A549 (cell line): ENCODE measurements around the gene HOMER2.

Source experiments
- CTCF ChIP-seq: fragments of >200 bp; sonication (Bioruptor Twin); formaldehyde crosslinking; IDR thresholded peaks from 3 replicates; pipeline ENCODE4 v1.5.1; 2016
- E2F6 ChIP-seq: IDR thresholded peaks from 2 replicates; pipeline ENCODE4 v1.6.1; 2012; ENCODE audit warnings: low read depth, borderline replicate concordance
- EP300 ChIP-seq, 2 experiments: fragments of >200 bp; sonication (Bioruptor Twin); formaldehyde crosslinking; IDR thresholded peaks; 2 replicates in 1 of 2; 3 replicates in 1 of 2; pipeline ENCODE4 v1.6.1; 2016 to 2017
- JUNB ChIP-seq: fragments of >200 bp; sonication (Bioruptor Twin); formaldehyde crosslinking; IDR thresholded peaks from 2 replicates; pipeline ENCODE4 v1.6.1; 2016
- PBX3 ChIP-seq: IDR thresholded peaks from 2 replicates; pipeline ENCODE4 v1.6.1; 2012
- ZC3H11A ChIP-seq: fragments of 450-650 bp; IDR thresholded peaks from 2 replicates; pipeline ENCODE4 v1.6.1; 2014; ENCODE audit warnings: antibody characterized with exemption, mild to moderate bottlenecking

- TF ChIP-seq ZC3H11A = no peak
- TF ChIP-seq CTCF = no peak
- TF ChIP-seq JUNB = no peak
- TF ChIP-seq PBX3 = no peak
- TF ChIP-seq EP300 (IDR thresholded peaks at IDR 0.05) = no peak
- TF ChIP-seq E2F6 = no peak
Observed at GRCh38 chr15:82916161-82916952, 36.2 kb downstream of the HOMER2 start.
